Liver (tissue), 9 donors: ENCODE measurements around the gene SHC1. TPM values are rescaled to one million over a fixed set of nuclear protein-coding genes. Genes with fewer than 3 reads are reported as not detected.

Experiments used
- DNase-seq: peaks from one replicate; pipeline ENCODE4 v3.0.0-alpha.2; 2017; ENCODE audit warnings: low spot score
- H3K27ac ChIP-seq, 2 donors: one replicate each; pipeline ENCODE4 v1.7.0; 2013; ENCODE audit warnings: inconsistent platforms in 2 of 2, low read length in 2 of 2, control low read depth in 1 of 2, low read depth in 1 of 2, mild to moderate bottlenecking in 1 of 2
- H3K27me3 ChIP-seq, 4 donors: one replicate each; pipeline versions ENCODE4 v1.6.1 to v1.7.0; 2013; ENCODE audit warnings: low read length in 3 of 4, inconsistent platforms in 1 of 4, mild to moderate bottlenecking in 1 of 4, moderate library complexity in 1 of 4; ENCODE audit not compliant: control insufficient read depth in 4 of 4, insufficient read depth in 4 of 4
- H3K36me3 ChIP-seq, 4 donors: one replicate each; pipeline versions ENCODE4 v1.6.1 to v1.7.0; 2013; ENCODE audit warnings: low read length in 3 of 4, mild to moderate bottlenecking in 3 of 4, low read depth in 1 of 4, moderate library complexity in 1 of 4; ENCODE audit not compliant: control insufficient read depth in 4 of 4, insufficient read depth in 3 of 4
- H3K4me1 ChIP-seq, 4 donors: one replicate each; pipeline versions ENCODE4 v1.6.1 to v1.7.0; 2013; ENCODE audit warnings: low read length in 3 of 4, mild to moderate bottlenecking in 3 of 4, moderate library complexity in 1 of 4; ENCODE audit not compliant: control insufficient read depth in 4 of 4, insufficient read depth in 4 of 4
- H3K4me3 ChIP-seq, 3 donors: one replicate each; pipeline versions ENCODE4 v1.6.1 to v1.7.0; 2013; ENCODE audit warnings: low read length in 3 of 3, control low read depth in 1 of 3, low read depth in 1 of 3, mild to moderate bottlenecking in 1 of 3
- H3K9ac ChIP-seq, 2 donors: one replicate each; pipeline ENCODE4 v1.7.0; 2013; ENCODE audit warnings: low read length in 2 of 2, mild to moderate bottlenecking in 2 of 2, moderate library complexity in 2 of 2, control low read depth in 1 of 2, low read depth in 1 of 2
- H3K9me3 ChIP-seq, 4 donors: one replicate each; pipeline versions ENCODE4 v1.6.1 to v1.7.0; 2013; ENCODE audit warnings: low read length in 3 of 4; ENCODE audit not compliant: control insufficient read depth in 4 of 4
- EGR1 ChIP-seq, 2 donors: IDR thresholded peaks; 2 replicates each; pipeline ENCODE4 v1.6.1; 2016 to 2018; ENCODE audit warnings: antibody characterized with exemption in 2 of 2, low read depth in 2 of 2
- FOXA1 ChIP-seq: IDR thresholded peaks from 2 replicates; pipeline ENCODE4 v1.6.1; 2016; ENCODE audit warnings: antibody characterized with exemption
- GABPA ChIP-seq, 2 donors: IDR thresholded peaks in 1 of 2; conservative IDR thresholded peaks in 1 of 2; 2 replicates each; pipeline ENCODE4 v1.6.1; 2016; ENCODE audit warnings: antibody characterized with exemption in 2 of 2, mild to moderate bottlenecking in 1 of 2, moderate library complexity in 1 of 2
- HNF4A ChIP-seq, 2 donors: conservative IDR thresholded peaks; 2 replicates each; pipeline ENCODE4 v1.6.1; 2016; ENCODE audit warnings: antibody characterized with exemption in 2 of 2, mild to moderate bottlenecking in 2 of 2
- HNF4G ChIP-seq: IDR thresholded peaks from 2 replicates; pipeline ENCODE4 v1.6.1; 2016; ENCODE audit warnings: antibody characterized with exemption
- JUND ChIP-seq, 2 donors: IDR thresholded peaks; 2 replicates each; pipeline ENCODE4 v1.6.1; 2016; ENCODE audit warnings: antibody characterized with exemption in 2 of 2
- NR2F2 ChIP-seq: IDR thresholded peaks from 2 replicates; pipeline ENCODE4 v1.6.1; 2016; ENCODE audit warnings: antibody characterized with exemption
- RAD21 ChIP-seq, 2 donors: IDR thresholded peaks; 2 replicates each; pipeline ENCODE4 v1.6.1; 2016; ENCODE audit warnings: antibody characterized with exemption in 2 of 2, mild to moderate bottlenecking in 2 of 2
- RXRA ChIP-seq, 2 donors: IDR thresholded peaks; 2 replicates each; pipeline ENCODE4 v1.6.1; 2017 to 2018; ENCODE audit warnings: antibody characterized with exemption in 2 of 2, mild to moderate bottlenecking in 1 of 2
- SP1 ChIP-seq: IDR thresholded peaks from 2 replicates; pipeline ENCODE4 v1.6.1; 2018; ENCODE audit warnings: antibody characterized with exemption, mild to moderate bottlenecking
- TAF1 ChIP-seq: conservative IDR thresholded peaks from 2 replicates; pipeline ENCODE4 v1.6.1; 2016; ENCODE audit warnings: antibody characterized with exemption, mild to moderate bottlenecking
- YY1 ChIP-seq: IDR thresholded peaks from 2 replicates; pipeline ENCODE4 v1.6.1; 2016; ENCODE audit warnings: antibody characterized with exemption, mild to moderate bottlenecking
- WGBS: extraction: QIAGEN DNeasy Blood & Tissue Kit; methylation state at CpG from one replicate; pipeline ENCODE4 v1.1.7; 2013; 5-methylcytosine and 5-hydroxymethylcytosine counted together
- polyA plus RNA-seq, 2 donors: library from polyadenylated mRNA; stranded (reverse) in 1 of 2; unstranded in 1 of 2; fragments of 200-250 nt in 1 of 2; fragments of >200 nt in 1 of 2; fragmentation: Nextera tagmentation in 1 of 2; extraction: Ambion mirVana in 1 of 2; gene quantifications; one replicate each; pipeline versions ENCODE4 v1.2.1 to v1.2.3, GENCODE V29; 2013 to 2015
- total RNA-seq, 2 donors: library from RNA; depleted of rRNA; stranded (reverse); fragments of >200 nt; gene quantifications; one replicate each; pipeline ENCODE4 v1.2.3, GENCODE V29; 2014
- TF ChIP-seq, protein P1 (sequence below): IDR thresholded peaks from 2 replicates; pipeline ENCODE4 v1.6.1; 2016; ENCODE audit warnings: antibody characterized with exemption
- TF ChIP-seq, protein P2 (sequence below): IDR thresholded peaks from 2 replicates; pipeline ENCODE4 v1.6.1; 2016; ENCODE audit warnings: antibody characterized with exemption
- TF ChIP-seq, protein P3 (sequence below): IDR thresholded peaks from 2 replicates; pipeline ENCODE4 v1.6.1; 2016; ENCODE audit warnings: antibody characterized with exemption, mild to moderate bottlenecking
- TF ChIP-seq, protein P4 (sequence below): IDR thresholded peaks from 2 replicates; pipeline ENCODE4 v1.6.1; 2016; ENCODE audit warnings: antibody characterized with exemption
- TF ChIP-seq, protein P5 (sequence below): fragments of 150-350 bp; IDR thresholded peaks from 2 replicates; pipeline ENCODE4 v1.5.1; 2017; ENCODE audit warnings: improper control_type of control experiment, low read depth, low read length; ENCODE audit not compliant: missing input control
- donor health status: healthy.
- donor health status: healthy.
- donor health status: healthy.
- donor health status: healthy.
- donor health status: healthy.

The SHC1 gene
- total and polyA plus RNA-seq, 4 donors = 27.2 to 65.5 (median 58.0) TPM

DNA sequence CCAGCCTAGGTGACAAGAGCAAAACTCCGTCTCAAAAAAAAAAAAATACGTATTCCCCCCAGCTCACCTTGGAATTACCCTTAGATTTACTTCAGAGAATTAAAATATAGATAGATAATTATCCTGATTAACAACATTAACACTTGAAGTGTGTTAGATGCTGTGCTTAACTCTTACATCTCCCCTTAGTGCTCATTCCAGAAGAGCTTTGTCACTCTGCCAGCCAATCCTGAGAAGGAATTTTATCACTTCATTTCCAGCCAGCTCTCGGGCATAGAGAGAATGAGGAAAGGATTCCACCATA is 1.6 kb upstream of the SHC1 start:
- peaks cover 13 to 44% (median 31%) of the 10 kb centered on the region in 4 donors for H3K4me1 ChIP-seq
- H3K4me3 ChIP-seq = peak overlapping the region in 2 of 3 donors; percentile 10 to 87
- peak overlapping the region; percentile 43 to 92 for H3K9ac ChIP-seq
- peak overlapping the region; percentile 89 to 99 for H3K27ac ChIP-seq
- 56% methylated on average over 3 of the region's 3 CpGs for WGBS
- H3K27me3 ChIP-seq = no peaks in the 10 kb centered on the region
- DNase-seq = no peak
- H3K36me3 ChIP-seq = peaks cover 4 to 13% (median 9%) of the 10 kb centered on the region in 4 donors
- TF ChIP-seq HNF4G (no peak), YY1 (no peak), SP1 (no peak), FOXA1 (no peak), RAD21 (IDR thresholded peaks at IDR 0.05) (no peak), JUND (IDR thresholded peaks at IDR 0.05) (no peak), EGR1 (IDR thresholded peaks at IDR 0.05; ENCODE audit: low read depth in 2 of 2) (no peak), RXRA (IDR thresholded peaks at IDR 0.05) (no peak), TAF1 (no peak)
- TF ChIP-seq, protein P1, sequence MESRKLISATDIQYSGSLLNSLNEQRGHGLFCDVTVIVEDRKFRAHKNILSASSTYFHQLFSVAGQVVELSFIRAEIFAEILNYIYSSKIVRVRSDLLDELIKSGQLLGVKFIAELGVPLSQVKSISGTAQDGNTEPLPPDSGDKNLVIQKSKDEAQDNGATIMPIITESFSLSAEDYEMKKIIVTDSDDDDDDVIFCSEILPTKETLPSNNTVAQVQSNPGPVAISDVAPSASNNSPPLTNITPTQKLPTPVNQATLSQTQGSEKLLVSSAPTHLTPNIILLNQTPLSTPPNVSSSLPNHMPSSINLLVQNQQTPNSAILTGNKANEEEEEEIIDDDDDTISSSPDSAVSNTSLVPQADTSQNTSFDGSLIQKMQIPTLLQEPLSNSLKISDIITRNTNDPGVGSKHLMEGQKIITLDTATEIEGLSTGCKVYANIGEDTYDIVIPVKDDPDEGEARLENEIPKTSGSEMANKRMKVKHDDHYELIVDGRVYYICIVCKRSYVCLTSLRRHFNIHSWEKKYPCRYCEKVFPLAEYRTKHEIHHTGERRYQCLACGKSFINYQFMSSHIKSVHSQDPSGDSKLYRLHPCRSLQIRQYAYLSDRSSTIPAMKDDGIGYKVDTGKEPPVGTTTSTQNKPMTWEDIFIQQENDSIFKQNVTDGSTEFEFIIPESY = no peak
- TF ChIP-seq, protein P2, sequence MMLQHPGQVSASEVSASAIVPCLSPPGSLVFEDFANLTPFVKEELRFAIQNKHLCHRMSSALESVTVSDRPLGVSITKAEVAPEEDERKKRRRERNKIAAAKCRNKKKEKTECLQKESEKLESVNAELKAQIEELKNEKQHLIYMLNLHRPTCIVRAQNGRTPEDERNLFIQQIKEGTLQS = no peak
- no peaks in the 10 kb centered on the region for H3K9me3 ChIP-seq

DNA sequence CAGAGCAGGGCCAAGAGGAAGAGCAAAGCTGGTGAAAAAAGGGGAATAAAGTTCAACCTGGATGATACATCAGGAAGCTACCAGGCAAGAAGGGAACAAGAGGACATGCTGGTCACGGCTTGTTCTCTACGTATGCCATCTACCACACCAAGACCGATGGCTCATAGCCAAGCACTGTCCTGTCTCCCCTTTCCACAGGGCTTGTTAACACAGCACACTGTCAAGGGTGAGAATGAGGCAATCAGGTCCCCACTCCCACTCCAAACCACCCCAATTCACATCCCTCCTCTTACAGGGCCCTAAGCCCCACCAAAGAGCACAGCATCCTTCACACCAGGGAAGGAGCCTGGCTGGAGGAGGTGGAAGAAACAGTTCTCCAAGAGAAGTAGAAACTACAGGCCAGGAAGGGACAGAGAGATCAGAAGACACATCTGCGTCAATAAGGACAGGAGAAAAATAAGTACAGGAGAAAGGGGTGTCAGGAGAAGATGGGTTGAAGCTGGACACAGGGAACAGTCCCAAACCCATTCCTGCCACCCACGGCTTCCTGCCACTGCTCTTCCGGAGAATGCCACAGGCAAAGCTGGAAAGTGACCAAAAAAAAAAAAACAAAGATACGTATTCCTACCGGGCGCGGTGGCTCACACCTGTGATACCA is 923 bp upstream of the SHC1 start:
- Histone ChIP-seq H3K4me1 (peaks cover 13 to 44% (median 30%) of the 10 kb centered on the region in 4 donors), H3K36me3 (peaks cover 4 to 20% (median 14%) of the 10 kb centered on the region in 4 donors), H3K27me3 (no peaks in the 10 kb centered on the region), H3K9me3 (no peaks in the 10 kb centered on the region), H3K27ac (peak overlapping the region; percentile 89 to 99), H3K4me3 (peak overlapping the region; percentile 9 to 50 (median 29)), H3K9ac (peak overlapping the region; percentile 17 to 55)
- TF ChIP-seq, protein P1 = no peak
- TF ChIP-seq, protein P2 = no peak
- TF ChIP-seq NR2F2 = no peak
- no peak for TF ChIP-seq SP1
- TF ChIP-seq, protein P3, sequence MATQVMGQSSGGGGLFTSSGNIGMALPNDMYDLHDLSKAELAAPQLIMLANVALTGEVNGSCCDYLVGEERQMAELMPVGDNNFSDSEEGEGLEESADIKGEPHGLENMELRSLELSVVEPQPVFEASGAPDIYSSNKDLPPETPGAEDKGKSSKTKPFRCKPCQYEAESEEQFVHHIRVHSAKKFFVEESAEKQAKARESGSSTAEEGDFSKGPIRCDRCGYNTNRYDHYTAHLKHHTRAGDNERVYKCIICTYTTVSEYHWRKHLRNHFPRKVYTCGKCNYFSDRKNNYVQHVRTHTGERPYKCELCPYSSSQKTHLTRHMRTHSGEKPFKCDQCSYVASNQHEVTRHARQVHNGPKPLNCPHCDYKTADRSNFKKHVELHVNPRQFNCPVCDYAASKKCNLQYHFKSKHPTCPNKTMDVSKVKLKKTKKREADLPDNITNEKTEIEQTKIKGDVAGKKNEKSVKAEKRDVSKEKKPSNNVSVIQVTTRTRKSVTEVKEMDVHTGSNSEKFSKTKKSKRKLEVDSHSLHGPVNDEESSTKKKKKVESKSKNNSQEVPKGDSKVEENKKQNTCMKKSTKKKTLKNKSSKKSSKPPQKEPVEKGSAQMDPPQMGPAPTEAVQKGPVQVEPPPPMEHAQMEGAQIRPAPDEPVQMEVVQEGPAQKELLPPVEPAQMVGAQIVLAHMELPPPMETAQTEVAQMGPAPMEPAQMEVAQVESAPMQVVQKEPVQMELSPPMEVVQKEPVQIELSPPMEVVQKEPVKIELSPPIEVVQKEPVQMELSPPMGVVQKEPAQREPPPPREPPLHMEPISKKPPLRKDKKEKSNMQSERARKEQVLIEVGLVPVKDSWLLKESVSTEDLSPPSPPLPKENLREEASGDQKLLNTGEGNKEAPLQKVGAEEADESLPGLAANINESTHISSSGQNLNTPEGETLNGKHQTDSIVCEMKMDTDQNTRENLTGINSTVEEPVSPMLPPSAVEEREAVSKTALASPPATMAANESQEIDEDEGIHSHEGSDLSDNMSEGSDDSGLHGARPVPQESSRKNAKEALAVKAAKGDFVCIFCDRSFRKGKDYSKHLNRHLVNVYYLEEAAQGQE = no peak
- no peak for TF ChIP-seq TAF1
- no peak for TF ChIP-seq RXRA (IDR thresholded peaks at IDR 0.05)
- no peak for TF ChIP-seq HNF4G
- TF ChIP-seq, protein P4, sequence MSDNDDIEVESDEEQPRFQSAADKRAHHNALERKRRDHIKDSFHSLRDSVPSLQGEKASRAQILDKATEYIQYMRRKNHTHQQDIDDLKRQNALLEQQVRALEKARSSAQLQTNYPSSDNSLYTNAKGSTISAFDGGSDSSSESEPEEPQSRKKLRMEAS = no peak
- TF ChIP-seq EGR1 (IDR thresholded peaks at IDR 0.05; ENCODE audit: low read depth in 2 of 2) = no peak
- no peak for TF ChIP-seq FOXA1
- no peak for TF ChIP-seq GABPA (IDR thresholded peaks at IDR 0.05 in 1 of 2, conservative IDR thresholded peaks at IDR 0.05 in 1 of 2)
- TF ChIP-seq JUND (IDR thresholded peaks at IDR 0.05) = no peak
- TF ChIP-seq, protein P5, sequence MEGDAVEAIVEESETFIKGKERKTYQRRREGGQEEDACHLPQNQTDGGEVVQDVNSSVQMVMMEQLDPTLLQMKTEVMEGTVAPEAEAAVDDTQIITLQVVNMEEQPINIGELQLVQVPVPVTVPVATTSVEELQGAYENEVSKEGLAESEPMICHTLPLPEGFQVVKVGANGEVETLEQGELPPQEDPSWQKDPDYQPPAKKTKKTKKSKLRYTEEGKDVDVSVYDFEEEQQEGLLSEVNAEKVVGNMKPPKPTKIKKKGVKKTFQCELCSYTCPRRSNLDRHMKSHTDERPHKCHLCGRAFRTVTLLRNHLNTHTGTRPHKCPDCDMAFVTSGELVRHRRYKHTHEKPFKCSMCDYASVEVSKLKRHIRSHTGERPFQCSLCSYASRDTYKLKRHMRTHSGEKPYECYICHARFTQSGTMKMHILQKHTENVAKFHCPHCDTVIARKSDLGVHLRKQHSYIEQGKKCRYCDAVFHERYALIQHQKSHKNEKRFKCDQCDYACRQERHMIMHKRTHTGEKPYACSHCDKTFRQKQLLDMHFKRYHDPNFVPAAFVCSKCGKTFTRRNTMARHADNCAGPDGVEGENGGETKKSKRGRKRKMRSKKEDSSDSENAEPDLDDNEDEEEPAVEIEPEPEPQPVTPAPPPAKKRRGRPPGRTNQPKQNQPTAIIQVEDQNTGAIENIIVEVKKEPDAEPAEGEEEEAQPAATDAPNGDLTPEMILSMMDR = no peak
- TF ChIP-seq HNF4A (conservative IDR thresholded peaks at IDR 0.05) = no peak
- WGBS = 27% methylated on average over 10 of the region's 10 CpGs
- no peak for DNase-seq
